KOPT-K1 (cell line): Measurements from ENCODE around the gene ATF7.

Source experiments
- H3K27ac ChIP-seq: fragments of 200-600 bp; sonication (generic); 2 replicates; pipeline ENCODE4 v1.5.1; 2016; ENCODE audit warnings: antibody characterized with exemption, mild to moderate bottlenecking, low read depth, low read length; ENCODE audit not compliant: poor library complexity, severe bottlenecking
- H3K36me3 ChIP-seq: fragments of 200-600 bp; sonication (generic); 2 replicates; pipeline ENCODE4 v1.5.1; 2017; ENCODE audit warnings: antibody characterized with exemption, mild to moderate bottlenecking, low read length, moderate library complexity; ENCODE audit not compliant: insufficient read depth
- H3K9me3 ChIP-seq: fragments of 200-600 bp; sonication (generic); 2 replicates; pipeline ENCODE4 v1.5.1; 2017; ENCODE audit warnings: antibody characterized with exemption, low read length, mild to moderate bottlenecking; ENCODE audit not compliant: insufficient read depth, poor library complexity, severe bottlenecking

ATF7 gene

GRCh38 chr12:53523131-53523530 is 103.1 kb downstream of the ATF7 start:
- Histone ChIP-seq H3K36me3 (peaks cover 85% of the 10 kb centered on the region), H3K27ac (no peak overlapping the region), H3K9me3 (no peaks in the 10 kb centered on the region)

GRCh38 chr12:53518381-53518780 is 107.8 kb downstream of the ATF7 start:
- Histone ChIP-seq H3K36me3 (peaks cover 100% of the 10 kb centered on the region), H3K9me3 (no peaks in the 10 kb centered on the region), H3K27ac (no peak overlapping the region)

- H3K27ac ChIP-seq: no peak overlapping the region
- H3K36me3 ChIP-seq: peaks cover 100% of the 10 kb centered on the region
- no peaks in the 10 kb centered on the region for H3K9me3 ChIP-seq
Observed at GRCh38 chr12:53516758-53517455, 109.3 kb downstream of the ATF7 start.

- Histone ChIP-seq H3K27ac (no peak overlapping the region), H3K9me3 (no peaks in the 10 kb centered on the region), H3K36me3 (peaks cover 98% of the 10 kb centered on the region)
Observed at GRCh38 chr12:53515291-53515680, 110.9 kb downstream of the ATF7 start.

- H3K36me3 ChIP-seq: peaks cover 96% of the 10 kb centered on the region
- H3K27ac ChIP-seq: no peak overlapping the region
- H3K9me3 ChIP-seq: no peaks in the 10 kb centered on the region
Observed at GRCh38 chr12:53514628-53515290, 111.4 kb downstream of the ATF7 start.

- Histone ChIP-seq H3K27ac (no peak overlapping the region), H3K36me3 (peaks cover 87% of the 10 kb centered on the region), H3K9me3 (no peaks in the 10 kb centered on the region)
Observed at GRCh38 chr12:53513712-53514410, 112.3 kb downstream of the ATF7 start.

- Histone ChIP-seq H3K27ac (no peak overlapping the region), H3K9me3 (no peaks in the 10 kb centered on the region), H3K36me3 (peaks cover 76% of the 10 kb centered on the region)
Observed at GRCh38 chr12:53510181-53510812, 115.9 kb downstream of the ATF7 start.

GRCh38 chr12:53508534-53509170 is 117.5 kb downstream of the ATF7 start:
- peak overlapping the region; percentile 32 for H3K27ac ChIP-seq
- peaks cover 76% of the 10 kb centered on the region for H3K36me3 ChIP-seq
- no peaks in the 10 kb centered on the region for H3K9me3 ChIP-seq

- H3K36me3 ChIP-seq: peaks cover 67% of the 10 kb centered on the region
- H3K9me3 ChIP-seq: no peaks in the 10 kb centered on the region
- H3K27ac ChIP-seq: no peak overlapping the region
Observed at GRCh38 chr12:53507603-53507885, 118.6 kb downstream of the ATF7 start.

GRCh38 chr12:53506881-53507602 is 119.1 kb downstream of the ATF7 start, which contains the start of gene NPFF:
NPFF (minus strand) TSS chr12:53507484; CDS start chr12:53507474, 10 bp downstream.
- Histone ChIP-seq H3K27ac (no peak within 1 kb of the TSS), H3K9me3 (no peaks in the 10 kb centered on the region), H3K36me3 (peaks cover 62% of the 10 kb centered on the region)

GRCh38 chr12:53506450-53506785 is 119.8 kb downstream of the ATF7 start:
- peaks cover 55% of the 10 kb centered on the region for H3K36me3 ChIP-seq
- H3K27ac ChIP-seq: no peak overlapping the region
- H3K9me3 ChIP-seq: no peaks in the 10 kb centered on the region

GRCh38 chr12:53505555-53506449 is 120.4 kb downstream of the ATF7 start:
- H3K27ac ChIP-seq: no peak overlapping the region
- peaks cover 51% of the 10 kb centered on the region for H3K36me3 ChIP-seq
- no peaks in the 10 kb centered on the region for H3K9me3 ChIP-seq

- Histone ChIP-seq H3K36me3 (peaks cover 44% of the 10 kb centered on the region), H3K27ac (no peak overlapping the region)
Observed at GRCh38 chr12:53505086-53505485, 121.1 kb downstream of the ATF7 start.

More at GRCh38 chr12:53505086-53505485, 121.1 kb downstream of the ATF7 start:
- H3K9me3 ChIP-seq: no peaks in the 10 kb centered on the region
